Non-pigmented ciliary epithelial cell (primary cell): ENCODE results near the gene CCDC60.
A peak's percentile ranks its signal among the peaks of the same experiment; 100 is the strongest.

Experiments used
- DNase-seq: peaks from one replicate; pipeline ENCODE4 v3.0.0-alpha.2; 2010; ENCODE audit warnings: low read depth

The CCDC60 gene

DNA sequence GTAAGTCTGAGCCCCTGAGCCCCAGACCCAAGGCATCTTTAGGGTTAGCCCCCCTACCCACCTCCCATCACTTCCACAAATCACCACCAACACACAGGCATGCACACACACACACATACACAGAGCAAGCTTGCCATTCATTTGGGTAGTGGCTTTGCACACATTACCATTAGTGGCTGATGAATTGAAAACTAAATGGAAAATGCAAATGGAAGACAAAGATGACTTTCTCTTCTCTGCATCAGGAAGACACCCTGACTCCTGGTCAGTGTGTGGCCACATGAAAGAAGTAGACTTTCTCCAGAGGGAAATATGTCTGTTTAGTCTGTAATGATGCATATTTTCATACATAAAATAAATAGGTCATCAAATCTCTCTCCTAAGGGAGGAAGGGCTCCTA lies 55.2 kb downstream of the CCDC60 start:
- DNase-seq = no peak

DNA sequence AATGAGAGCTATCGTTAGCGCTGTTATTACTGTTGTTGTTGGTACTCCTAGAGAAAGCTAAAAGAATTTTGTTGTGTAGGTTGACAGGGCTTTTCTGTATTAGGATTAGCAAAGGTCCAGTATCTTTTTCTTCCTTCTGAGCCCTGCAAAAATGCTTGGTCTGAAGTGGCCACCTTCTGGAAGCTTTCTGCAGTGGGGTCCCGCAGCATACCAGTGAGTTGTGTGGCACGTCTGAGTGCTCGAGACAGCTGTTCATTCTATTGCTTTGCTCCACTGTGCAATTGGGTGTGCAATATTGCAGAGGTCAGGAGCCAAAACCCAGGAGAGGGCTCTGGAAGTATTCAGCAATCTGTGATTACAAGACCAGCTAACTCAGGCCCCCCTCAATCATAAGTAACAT lies 57.1 kb downstream of the CCDC60 start:
- DNase-seq = no peak

DNA sequence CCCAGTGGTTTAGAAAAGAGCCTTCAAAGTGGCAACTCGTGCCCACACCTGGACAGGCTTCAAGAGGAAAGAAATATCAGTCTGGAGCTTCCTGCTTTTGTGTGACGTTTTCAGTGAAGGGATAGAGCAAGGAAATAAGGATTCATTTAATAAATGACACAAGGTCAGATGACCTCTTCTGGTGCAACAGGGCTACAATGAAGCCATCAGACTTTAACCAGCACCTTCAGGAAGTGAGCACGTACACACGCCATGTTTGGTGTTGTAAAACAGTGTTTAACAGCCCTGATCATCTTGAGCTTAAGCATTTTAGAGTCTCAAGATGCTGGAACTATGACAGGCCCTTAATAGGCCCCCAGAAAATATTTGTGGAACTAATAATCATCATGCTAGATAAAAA lies 59.1 kb downstream of the CCDC60 start:
- DNase-seq = no peak

DNA sequence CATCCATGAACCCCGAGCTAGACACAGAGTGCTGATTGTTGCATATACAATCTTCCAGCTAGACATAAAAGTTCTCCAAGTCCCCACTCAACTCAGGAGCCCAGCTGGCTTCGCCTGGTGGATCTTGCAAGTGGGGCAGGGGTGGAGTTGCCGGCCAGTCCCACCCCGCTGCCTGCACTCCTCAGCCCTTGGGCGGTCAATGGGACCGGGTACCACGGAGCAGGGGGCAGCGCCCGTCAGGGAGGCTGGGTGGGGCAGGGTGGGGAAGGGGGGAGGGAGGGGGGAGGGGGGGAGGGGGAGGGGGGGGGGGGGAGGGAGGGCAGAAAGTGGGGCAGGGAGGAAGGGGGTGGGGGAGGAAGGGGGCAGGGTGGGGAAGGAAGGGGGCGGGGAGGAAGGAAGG lies 63.0 kb downstream of the CCDC60 start:
- DNase-seq = no peak

DNA sequence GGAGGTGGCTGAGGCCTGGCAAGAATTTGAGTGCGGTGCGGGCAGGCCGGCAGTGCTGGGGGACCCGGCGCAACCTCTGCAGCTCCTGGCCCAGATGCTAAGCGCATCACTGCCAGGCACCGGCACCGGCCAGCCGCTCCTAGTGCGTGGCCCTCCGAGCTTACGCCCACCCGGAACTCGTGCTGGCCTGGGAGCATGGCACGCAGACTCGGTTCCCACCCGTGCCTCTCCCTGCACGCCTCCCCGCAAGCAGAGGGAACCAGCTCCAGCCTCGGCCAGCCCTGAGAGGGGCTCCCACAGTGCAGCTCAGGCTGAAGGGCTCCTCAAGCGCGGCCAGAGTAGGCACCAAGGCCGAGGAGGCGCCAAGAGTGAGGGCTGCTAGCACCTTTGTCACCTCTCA lies 63.7 kb downstream of the CCDC60 start:
- no peak for DNase-seq

DNA sequence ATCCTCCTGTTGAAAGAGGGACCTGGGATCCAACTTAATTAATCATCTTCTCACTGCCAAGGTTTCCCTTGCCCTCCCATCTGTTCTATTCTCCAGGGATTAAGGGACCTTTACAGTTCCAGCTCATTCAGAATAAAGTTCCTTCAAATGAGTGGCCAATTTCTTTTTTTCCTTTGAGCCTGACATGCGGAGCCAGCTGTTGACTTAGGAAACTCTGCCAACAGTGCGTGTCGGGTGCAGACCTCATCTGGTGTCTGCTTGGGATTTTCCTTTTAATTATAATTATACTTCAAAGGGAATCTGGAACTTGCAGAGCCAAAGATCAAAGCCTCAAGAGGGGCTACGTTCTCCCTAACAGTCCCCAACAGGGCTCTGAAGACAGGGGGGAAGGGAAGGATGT lies 64.8 kb downstream of the CCDC60 start:
- no peak for DNase-seq

DNA sequence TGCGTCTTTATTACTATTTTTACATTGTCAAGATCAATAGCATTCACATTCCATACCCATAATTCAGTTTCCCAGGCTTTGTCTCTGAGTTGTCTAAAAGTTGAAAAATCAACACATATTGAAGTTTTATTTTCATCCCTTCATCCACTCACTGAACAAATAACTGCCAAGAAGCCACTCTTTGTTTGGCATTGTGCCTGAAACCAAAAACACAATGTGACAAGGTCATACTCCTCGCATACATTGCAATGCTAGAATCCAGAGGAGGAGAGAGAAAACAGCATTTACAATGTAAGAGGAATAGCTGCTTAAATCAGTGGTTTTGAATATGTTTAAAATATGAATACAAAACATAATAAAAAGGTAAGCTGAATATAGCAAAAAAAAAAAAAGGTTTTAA lies 71.8 kb downstream of the CCDC60 start:
- no peak for DNase-seq

DNA sequence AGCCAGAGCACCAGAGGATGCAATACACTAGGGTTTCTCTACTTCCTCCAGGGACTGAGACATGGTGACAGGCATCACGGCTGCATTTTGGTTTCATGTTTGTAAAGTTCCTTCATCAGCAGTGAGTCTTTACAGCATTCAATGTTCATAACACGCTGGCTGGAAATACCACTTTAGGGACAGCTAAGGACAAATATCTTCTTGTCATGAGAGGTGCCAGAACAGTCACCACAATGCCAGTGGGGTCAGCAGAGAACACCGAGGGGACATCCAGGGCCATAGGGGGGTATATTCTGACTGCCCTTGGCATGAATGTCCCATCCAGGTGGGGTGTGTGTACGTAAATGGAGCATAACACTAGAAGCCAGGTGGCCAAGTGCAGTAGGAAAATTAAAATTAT lies 72.3 kb downstream of the CCDC60 start:
- DNase-seq = no peak

DNA sequence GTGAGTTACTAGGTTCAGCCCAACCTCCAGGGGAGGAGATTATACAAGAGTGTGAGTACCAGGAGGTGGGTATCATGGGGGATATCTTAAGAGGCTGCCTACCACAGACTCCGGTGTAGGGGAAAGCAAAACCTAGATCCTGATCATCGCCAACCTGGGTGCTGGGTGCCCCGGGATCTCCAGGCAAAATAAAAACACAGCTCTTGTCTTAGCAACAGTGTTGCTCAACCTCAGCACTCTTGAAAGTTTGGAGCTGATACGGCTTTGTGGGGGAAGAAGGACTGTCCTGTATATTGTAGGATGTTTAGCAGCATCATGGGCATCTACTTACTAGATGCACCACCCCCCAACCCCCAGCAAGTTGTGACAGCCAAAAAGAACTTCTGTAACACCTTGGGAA lies 74.5 kb downstream of the CCDC60 start:
- DNase-seq = no peak

DNA sequence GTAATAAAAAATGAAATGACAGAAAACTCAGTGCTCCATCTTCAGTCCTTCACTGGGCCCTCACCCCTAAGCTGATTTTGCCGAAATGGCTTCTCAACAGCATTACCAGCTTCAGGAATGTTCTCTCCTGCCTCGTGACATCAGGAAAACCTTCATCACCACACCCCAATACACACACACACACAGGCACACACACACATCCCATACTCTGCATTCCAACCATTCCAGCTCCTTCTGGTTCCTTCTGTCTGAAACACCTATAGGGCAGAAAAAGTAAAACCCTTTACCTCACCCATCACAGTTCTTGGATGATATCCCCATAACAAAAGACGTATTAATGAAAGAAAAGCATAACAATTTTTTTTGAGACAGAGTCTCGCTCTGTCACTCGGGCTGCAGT lies 75.9 kb downstream of the CCDC60 start:
- no peak for DNase-seq

DNA sequence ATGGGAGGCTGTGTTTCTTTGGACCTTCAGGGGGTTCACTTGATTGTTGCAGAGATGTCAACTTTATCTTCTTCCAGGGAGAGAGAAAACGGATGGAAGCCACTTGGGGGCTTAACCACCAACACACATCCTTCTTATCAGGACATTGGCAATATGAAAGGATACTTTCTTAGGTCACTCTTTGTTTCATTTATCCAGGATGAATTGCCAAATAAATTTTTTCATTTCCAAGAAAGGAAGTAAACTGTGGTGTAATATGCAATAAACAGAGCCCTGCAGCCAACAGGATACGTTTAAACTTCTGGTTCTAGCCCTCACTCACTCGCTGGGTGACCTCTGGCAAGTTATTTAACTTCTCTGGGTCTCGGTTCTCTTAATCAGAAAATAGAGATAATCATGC lies 77.8 kb downstream of the CCDC60 start:
- no peak for DNase-seq

DNA sequence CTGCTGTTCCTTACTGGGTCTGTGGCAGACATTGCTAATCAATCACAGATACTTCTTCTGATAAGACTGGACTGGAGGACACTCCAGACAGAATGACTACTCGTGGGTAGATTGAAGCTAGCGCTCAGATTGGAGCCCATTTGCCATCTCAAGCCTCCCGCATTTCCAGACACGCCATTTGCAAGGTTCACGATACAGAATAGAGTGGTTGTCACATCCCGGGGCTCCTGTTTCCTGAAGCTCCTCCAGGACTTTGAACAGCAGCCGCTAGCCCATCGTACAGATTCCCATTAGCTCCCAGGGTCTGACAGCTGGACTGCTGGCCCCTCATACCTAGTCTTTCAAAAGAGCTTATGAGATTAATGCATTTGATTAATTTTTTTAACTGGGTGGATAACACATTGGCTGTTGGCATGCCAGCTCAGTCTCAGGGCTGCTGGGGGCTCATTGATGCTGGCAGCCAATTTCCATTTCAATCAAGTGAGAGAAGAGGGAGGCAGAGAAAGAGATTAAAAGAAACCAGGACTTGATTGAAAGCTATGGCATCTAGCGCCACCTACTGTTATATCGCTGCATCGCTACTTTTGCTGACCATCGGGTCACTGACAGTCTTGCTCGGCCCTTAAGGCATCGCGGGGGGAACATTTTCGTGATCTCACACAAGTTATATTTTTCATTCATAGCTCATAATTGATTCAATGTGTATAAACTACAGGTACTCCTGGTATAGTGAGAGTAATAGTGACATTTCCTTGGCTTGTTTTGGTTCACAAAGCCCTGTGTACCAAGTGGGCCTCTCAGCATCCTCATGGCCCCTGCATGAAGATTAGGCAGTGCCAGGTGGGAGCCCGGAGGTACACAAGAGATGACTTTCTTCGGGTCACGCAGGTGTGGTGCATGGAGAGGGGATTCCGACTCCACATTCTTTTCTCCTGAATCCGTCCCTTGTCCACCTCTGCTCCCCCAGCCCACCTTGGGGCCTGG lies 78.6 kb downstream of the CCDC60 start:
- DNase-seq = peak; percentile 11

DNA sequence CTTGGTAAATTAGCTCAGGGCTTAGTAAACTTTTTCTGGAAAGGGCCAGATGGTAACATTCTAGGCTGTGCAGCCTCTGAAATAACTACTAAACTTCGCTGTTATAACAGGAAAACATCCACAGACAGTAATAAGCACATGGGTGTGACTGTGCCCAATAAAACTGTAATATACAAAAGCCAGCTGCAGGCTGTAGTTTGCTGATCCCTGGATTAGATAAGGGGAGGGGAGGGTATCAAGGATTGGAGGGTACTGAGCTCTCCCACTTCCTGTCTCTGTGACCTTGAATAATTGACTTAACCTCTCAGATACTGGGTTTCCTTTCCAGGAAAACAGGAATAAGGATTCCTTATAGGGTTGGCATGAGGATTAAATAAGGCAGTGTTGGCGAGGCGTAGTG lies 81.2 kb downstream of the CCDC60 start:
- no peak for DNase-seq

DNA sequence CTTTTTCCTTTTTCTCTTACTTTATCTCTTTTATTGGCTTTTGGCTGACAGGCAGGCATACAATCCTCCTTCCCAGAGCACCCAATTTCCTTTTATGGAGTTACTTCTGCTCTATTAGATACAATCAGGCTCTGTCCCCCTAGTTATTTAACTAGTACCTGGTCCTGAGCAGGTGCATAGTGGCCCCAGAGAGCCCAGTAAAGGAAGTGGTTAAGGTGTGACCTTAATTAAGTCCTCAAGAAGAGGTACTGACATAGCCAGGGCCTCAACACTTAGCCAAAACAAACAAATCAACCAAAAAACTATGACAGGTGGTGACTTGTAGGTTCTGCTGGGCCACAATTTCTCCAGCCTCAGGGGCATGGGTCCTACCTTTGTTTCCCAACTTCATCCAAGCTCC lies 82.9 kb downstream of the CCDC60 start:
- no peak for DNase-seq

DNA sequence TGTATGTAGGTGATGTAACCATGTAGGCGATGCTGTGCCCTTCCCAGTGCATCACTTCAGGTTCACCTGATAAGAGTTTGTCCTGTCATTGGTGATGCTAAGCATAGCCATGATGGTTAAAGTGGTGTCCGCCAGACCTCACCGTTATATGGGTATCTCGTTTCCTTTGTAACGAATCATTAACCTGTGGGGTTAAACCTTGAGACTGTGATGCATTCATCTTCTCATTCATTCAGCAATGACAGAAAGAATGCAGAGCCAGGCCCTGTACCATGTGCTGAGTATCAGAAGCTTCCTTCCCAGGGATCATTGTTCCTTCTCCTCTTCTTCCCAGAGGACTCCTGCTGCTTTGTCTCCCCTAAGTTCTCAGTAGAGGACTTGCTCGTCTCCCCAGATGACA lies 84.9 kb downstream of the CCDC60 start:
- DNase-seq = no peak

DNA sequence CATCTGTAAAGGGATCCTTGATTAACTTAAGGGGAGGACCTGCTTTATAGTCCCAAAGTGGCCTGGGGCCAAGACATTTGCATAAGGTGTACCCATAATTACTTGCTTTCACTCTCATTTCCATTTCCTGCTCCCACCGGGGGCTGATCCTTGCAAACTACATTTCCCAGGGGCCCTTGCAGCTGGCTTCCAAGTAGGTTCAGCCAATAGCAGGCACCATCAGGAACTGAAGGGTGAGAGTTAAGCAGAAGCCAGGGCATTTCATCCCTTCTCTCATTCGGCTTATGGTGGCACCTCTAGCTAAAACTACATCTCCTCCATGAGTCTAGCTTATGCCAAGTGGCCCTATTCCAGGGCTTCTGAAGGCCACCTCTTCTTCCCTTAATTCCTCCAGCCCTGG lies 88.8 kb downstream of the CCDC60 start:
- no peak for DNase-seq

DNA sequence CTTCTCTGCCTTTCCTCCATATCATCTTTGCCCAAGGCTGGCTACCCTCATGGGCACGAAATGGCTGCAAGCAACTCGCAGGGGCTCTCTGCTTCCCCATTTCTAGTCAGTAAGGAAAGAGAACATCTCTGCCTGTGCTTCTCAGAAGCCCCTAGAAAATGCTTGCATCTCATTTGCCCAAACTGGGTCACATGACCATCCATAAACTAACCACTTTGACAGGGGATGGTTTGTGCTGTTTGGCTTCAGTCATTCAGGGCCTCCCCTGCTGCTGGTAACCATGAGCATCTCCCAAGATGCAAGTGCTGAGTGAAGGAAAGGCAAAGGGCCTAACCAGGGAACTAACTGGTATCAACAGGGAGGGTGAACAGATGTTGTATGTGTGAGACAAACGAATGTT lies 91.1 kb downstream of the CCDC60 start:
- no peak for DNase-seq

DNA sequence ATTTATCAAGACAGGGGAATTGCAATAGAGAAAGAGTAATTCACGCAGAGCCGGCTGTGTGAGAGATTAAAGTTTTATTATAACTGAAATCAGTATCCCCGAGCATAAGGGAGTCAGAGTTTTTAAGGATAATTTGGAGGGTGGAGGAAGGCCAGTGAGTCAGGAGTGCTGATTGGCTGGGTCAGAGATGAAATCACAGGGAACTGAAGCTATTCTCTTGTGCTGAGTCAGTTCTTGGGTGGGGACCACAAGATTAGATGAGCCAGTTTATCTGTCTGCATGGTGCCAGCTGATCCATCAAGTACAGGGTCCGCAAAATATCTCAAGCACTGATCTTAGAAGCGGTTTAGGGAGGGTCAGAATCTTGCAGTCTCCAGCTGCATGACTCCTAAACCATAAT lies 96.6 kb downstream of the CCDC60 start:
- DNase-seq = no peak

DNA sequence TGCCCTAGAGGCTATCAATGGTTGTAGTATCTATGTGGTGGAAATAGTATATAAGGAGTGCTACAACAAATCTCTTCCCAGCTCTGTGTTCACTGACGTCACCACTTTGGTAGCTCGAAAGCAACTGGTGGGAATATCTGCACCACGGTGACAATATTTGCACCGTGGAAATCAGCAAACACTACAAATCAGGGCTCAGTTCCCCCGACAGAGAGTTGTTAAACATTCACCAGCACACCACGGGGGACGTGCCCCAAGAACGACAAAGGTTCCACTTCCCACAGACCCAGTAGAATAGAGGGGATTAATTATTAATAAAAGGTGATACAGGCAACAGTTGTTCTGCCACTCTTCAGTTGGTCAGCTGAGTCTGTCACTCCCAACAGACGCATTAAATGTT lies 98.4 kb downstream of the CCDC60 start:
- no peak for DNase-seq

DNA sequence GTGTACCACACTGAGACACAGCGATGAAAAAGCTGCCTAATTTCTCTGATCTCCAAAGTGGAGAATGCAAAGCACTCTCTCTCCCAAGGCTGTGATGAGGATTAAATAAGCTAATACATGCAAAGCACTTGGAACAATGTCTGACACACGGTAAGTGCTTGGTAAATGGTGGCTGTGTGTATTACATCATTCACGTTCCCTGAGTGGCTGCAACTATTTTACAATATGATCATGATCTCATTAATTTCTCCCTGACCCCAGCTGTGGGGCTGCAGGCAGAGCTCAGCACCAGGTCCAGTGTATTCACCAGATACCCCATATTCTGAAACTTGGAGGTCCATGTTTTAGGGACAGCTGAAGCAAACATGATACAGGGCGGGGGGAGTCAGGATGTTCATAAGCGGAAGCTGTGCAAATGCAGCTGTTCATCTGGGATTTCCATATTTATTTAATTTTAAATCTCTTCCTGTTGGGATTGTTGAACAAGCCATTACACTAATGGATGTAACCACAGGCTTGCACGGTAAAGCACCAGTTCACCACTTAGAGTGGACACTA lies 106.4 kb downstream of the CCDC60 start:
- no peak for DNase-seq

DNA sequence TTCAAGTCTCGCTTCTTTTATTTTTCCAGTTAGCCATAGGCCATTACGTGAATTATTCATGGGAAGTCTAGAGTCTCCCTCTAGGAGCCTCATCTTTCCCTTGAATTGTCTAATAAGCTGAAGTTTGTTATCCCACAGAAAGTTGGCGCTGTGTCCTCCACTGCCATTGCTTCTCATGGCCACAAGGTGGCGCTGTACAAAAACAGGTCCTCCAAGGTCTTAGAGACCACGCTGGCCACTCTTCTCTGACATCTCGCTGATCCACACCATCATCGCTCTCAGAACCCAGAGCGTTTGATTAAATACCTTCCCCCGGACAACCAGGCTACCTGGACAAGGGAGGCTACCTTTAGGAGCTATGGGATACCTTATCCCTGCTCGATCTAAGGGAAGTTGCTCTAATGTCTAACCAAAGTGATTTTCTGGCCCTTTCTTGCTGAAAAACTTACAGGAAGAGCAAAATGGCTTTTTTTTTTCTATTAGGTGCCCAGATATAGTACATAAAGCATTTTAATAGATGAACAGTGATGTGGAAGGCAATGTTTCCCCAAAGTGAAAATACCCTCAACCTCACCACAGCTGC lies 110.0 kb downstream of the CCDC60 start:
- peak; percentile 2 for DNase-seq

DNA sequence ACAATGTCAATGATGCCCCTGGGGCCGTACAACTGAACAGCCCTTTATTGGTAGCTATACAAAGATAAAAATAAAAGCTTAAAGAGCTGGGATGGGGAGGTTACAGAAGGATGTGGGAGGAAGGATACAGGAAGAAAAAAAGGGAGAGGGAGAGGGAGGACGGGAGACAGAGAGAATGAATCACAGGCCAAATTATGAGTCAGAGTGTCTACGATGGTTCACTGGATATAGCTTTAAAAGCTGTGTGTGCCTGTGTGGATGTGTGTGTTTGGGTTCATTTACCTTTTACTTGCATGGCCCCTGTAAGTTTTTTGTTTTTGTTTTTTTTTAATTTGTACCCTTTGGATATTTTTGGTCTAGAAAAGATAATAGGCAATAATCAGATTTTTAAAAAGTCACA lies 111.9 kb downstream of the CCDC60 start:
- DNase-seq = no peak

DNA sequence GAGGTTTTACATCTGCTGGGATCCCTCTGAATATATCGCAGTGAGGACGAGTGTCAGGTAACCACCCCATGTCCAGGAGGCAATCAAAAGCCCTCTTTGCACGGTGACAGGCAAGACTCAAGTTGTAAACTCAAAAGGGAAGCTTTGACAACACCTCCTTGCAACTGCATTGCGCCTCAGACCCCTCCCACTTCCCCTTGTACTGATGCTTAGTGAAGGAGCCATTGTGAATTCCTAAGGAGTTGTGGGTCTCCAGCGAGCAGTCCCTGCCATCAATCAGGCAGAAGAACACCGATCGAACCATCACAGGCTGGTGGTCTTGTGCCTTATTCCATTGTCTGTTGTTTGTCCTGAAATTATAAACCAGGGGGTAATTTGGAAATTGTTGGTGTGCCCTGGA lies 112.6 kb downstream of the CCDC60 start:
- DNase-seq = no peak

DNA sequence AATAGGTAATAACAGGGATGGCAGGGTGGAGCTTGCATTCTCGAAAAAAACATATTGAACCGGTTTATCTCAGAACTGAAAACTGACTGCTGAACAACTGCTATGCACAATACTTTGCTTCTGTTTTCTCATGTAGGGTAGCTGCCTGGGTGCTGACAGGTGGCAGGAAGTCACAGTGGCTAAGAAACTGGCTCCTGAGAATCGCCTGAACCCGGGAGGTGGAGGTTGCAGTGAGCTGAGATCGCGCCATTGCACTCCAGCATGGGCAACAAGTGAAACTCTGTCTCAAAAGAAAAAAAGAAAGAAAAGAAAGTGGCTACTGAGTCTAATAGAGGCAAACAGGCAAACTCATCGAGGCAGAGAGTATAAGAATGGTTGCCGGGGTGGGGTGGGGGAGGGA lies 113.1 kb downstream of the CCDC60 start:
- no peak for DNase-seq
